Peyer's patch (tissue), 4 donors: ENCODE results near the gene MERTK. TPM values are rescaled to one million over a fixed set of nuclear protein-coding genes. Genes with fewer than 3 reads are reported as not detected.

Experiments used
- DNase-seq, 3 donors: peaks; one replicate each; pipeline ENCODE4 v3.0.0-alpha.2; 2017 to 2019
- H3K27ac ChIP-seq, 4 donors: fragments of 200-600 bp; sonication (generic); one replicate each; pipeline ENCODE4 v1.5.1; 2016 to 2019
- H3K27me3 ChIP-seq, 2 donors: fragments of 200-600 bp; sonication (generic); one replicate each; pipeline ENCODE4 v1.5.1; 2019
- H3K36me3 ChIP-seq, 3 donors: fragments of 200-600 bp; sonication (generic); one replicate each; pipeline ENCODE4 v1.5.1; 2016 to 2019
- H3K4me1 ChIP-seq, 4 donors: fragments of 200-600 bp; sonication (generic); one replicate each; pipeline ENCODE4 v1.5.1; 2016 to 2019
- H3K4me3 ChIP-seq, 4 donors: fragments of 200-600 bp; sonication (generic); 1 replicate in 3 of 4; 2 replicates in 1 of 4; pipeline ENCODE4 v1.5.1; 2016 to 2019; ENCODE audit warnings: mild to moderate bottlenecking in 1 of 4
- H3K9me3 ChIP-seq, 4 donors: fragments of 200-600 bp; sonication (generic); one replicate each; pipeline ENCODE4 v1.5.1; 2016 to 2019; ENCODE audit warnings: mild to moderate bottlenecking in 1 of 4
- POLR2A ChIP-seq, 2 donors: fragments of 450-650 bp; IDR thresholded peaks; one replicate each; pipeline ENCODE4 v1.5.1; 2017; ENCODE audit warnings: antibody characterized with exemption in 2 of 2, mild to moderate bottlenecking in 2 of 2, moderate library complexity in 2 of 2
- total RNA-seq, 4 donors: library from RNA; depleted of rRNA; stranded (reverse); fragments of >200 nt; gene quantifications; one replicate each; pipeline ENCODE4 v1.1.0, GENCODE V29; 2016
- TF ChIP-seq, protein P1 (sequence below), 6 experiments: fragments of 450-650 bp in 4 of 6; fragments of 200-600 bp in 2 of 6; sonication (generic) in 1 of 6; IDR thresholded peaks; one replicate each; pipeline ENCODE4 v1.5.1; 2017 to 2019; ENCODE audit warnings: antibody characterized with exemption in 6 of 6, mild to moderate bottlenecking in 3 of 6, moderate library complexity in 1 of 6

Gene MERTK
- total RNA-seq, 4 donors from 2014 or later, result 8.6 to 56.9 (median 18.5) TPM

DNA sequence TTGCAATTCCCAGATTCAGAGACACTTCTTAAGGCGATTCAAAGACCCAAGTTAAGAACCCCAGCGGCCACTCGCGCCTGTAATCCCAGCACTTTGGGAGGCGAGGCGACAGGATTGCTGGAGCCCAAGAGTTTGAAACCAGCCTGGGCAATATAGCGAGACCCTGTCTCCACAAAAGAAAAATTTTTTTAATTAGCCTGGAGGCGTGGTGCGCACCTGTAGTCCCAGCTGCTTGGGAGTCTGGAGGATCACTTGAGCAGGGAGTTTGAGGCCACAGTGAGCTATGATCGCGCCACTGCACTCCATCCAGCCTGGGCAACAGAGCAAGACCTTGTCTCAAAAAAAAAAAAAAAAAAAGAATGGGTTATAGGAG is 13.8 kb upstream of the MERTK start:
- H3K27me3 ChIP-seq, result no peaks in the 10 kb centered on the region

DNA sequence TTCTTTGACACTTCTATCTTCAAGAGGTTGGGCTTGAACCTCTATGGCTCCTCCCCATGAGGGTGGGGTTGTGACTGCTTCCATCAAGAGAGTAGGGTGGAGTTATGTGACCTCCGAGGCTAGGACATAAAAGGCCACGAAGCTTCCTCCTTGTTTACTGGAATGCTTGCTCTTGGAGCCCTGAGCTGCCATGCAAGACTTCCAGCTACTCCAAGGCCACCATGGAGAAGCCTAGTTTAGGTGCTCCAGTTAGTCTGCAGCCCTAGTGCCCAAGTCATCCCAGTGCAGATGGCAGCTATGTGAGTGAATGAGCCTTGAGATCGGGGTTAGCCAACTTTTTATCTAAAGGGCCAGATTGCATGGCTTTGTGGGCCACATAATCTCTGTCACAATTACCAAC is 2.4 kb upstream of the MERTK start:
- DNase-seq, result no peak
- H3K27ac ChIP-seq, result no peak overlapping the region
- no peaks in the 10 kb centered on the region for H3K36me3 ChIP-seq
- no peaks in the 10 kb centered on the region for H3K27me3 ChIP-seq
- H3K9me3 ChIP-seq, result no peaks in the 10 kb centered on the region
- H3K4me3 ChIP-seq, result no peak overlapping the region
- H3K4me1 ChIP-seq, result peaks cover 0 to 19% (median 10%) of the 10 kb centered on the region in 4 donors
- TF ChIP-seq POLR2A (IDR thresholded peaks at IDR 0.05), result no peak
- TF ChIP-seq, protein P1, sequence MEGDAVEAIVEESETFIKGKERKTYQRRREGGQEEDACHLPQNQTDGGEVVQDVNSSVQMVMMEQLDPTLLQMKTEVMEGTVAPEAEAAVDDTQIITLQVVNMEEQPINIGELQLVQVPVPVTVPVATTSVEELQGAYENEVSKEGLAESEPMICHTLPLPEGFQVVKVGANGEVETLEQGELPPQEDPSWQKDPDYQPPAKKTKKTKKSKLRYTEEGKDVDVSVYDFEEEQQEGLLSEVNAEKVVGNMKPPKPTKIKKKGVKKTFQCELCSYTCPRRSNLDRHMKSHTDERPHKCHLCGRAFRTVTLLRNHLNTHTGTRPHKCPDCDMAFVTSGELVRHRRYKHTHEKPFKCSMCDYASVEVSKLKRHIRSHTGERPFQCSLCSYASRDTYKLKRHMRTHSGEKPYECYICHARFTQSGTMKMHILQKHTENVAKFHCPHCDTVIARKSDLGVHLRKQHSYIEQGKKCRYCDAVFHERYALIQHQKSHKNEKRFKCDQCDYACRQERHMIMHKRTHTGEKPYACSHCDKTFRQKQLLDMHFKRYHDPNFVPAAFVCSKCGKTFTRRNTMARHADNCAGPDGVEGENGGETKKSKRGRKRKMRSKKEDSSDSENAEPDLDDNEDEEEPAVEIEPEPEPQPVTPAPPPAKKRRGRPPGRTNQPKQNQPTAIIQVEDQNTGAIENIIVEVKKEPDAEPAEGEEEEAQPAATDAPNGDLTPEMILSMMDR (IDR thresholded peaks at IDR 0.05), result no peak

More for the DNA sequence above, 13.8 kb upstream of the MERTK start:
- peak overlapping the region; percentile 75 to 99 (median 89) for H3K4me3 ChIP-seq
- no peak for TF ChIP-seq POLR2A (IDR thresholded peaks at IDR 0.05)
- TF ChIP-seq, protein P1 (IDR thresholded peaks at IDR 0.05), result no peak
- peak overlapping the region; percentile 80 to 89 (median 85) for H3K27ac ChIP-seq
- peak in 1 of 3 donors; percentile 53 for DNase-seq
- peaks cover 0 to 12% (median 0%) of the 10 kb centered on the region in 4 donors for H3K4me1 ChIP-seq
- no peaks in the 10 kb centered on the region for H3K9me3 ChIP-seq
- peaks cover 0 to 5% (median 0%) of the 10 kb centered on the region in 3 donors for H3K36me3 ChIP-seq

DNA sequence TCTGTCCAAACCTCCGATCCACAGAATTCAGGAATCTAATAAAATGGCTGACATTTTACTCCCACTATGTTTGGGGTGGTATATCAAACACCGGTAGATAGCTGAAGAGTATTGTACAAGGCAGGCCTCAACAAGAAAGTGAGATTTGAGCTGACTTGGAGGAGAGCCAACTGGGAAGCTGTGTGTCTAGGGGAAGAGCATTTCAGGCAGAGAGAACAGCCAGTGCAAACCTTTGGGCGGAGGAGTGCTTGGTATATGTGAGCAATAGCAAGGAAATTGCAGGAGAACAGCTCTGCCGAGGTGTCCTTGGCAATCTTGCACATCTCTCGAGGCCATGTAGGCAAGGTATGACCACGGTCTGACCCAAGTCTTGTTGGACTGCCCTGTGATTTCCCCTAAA is 1.8 kb upstream of the MERTK start:
- no peak for DNase-seq
- H3K27ac ChIP-seq, result no peak overlapping the region
- no peak overlapping the region for H3K4me3 ChIP-seq

DNA sequence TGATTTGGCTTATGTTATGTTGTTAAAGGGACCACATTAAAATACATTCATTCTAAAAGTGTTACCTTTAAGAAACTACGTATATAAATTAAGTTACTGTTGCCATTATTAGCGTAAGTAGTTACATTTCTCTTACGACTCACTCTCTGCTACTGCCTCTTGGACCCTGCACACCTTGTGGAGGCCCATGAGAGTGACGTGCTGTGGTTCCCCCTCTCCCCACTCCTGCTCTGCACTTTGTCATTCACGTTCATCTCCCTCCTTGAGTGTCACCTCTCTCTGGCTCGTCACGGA is 830 bp upstream of the MERTK start:
- Histone ChIP-seq H3K36me3 (no peaks in the 10 kb centered on the region), H3K27me3 (no peaks in the 10 kb centered on the region), H3K4me1 (peaks cover 0 to 20% (median 10%) of the 10 kb centered on the region in 4 donors), H3K27ac (peak overlapping the region in 3 of 4 donors; percentile 64 to 84 (median 81)), H3K4me3 (peak overlapping the region; percentile 60 to 94 (median 75)), H3K9me3 (no peaks in the 10 kb centered on the region)
- no peak for DNase-seq
- TF ChIP-seq POLR2A (IDR thresholded peaks at IDR 0.05), result no peak
- TF ChIP-seq, protein P1 (IDR thresholded peaks at IDR 0.05), result no peak

More for the DNA sequence above, 1.8 kb upstream of the MERTK start:
- no peaks in the 10 kb centered on the region for H3K27me3 ChIP-seq
- TF ChIP-seq POLR2A (IDR thresholded peaks at IDR 0.05), result no peak
- TF ChIP-seq, protein P1 (IDR thresholded peaks at IDR 0.05), result no peak
- no peaks in the 10 kb centered on the region for H3K36me3 ChIP-seq
- H3K9me3 ChIP-seq, result no peaks in the 10 kb centered on the region
- peaks cover 0 to 20% (median 10%) of the 10 kb centered on the region in 4 donors for H3K4me1 ChIP-seq

DNA sequence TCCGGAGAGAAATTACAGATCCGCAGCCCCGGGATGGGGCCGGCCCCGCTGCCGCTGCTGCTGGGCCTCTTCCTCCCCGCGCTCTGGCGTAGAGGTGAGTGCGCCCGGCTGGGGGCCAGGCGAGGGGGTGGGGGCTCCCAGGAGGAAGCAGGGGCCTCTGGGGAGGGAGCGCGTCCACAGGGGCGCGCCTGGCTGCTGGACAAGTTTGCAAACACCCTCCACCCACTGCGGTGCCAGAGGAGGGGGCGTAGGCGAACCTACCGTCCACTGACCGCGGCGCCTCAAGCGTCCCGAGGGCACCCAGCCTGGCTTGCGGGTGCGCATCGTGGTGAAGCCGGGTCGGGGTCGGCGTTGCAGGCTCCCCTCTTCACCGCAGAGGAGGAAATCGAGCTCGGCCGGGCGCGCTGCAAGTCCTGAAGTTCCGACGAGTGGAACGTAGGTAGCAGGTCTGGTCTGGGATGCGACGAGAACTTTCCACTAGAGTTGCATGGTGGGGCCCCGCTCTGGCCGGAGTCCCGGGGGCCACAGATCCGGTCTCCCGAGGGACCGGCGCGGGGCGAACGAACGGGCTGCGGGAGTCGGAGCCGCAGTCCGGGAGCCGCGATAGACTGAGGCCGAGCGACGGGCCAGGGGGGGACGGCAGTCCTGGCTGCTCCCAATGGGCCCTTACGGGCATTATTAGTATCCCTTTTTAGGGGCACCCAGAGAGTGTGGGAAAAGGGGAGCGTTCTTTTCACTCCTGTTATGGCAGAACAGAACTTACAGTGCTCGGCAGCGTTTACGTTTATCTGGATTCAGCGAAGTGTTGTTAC is 502 bp downstream of the MERTK start:
- DNase-seq, result peak in 2 of 3 donors; percentile 57 to 61
- TF ChIP-seq, protein P1 (IDR thresholded peaks at IDR 0.05), result peak in 1 of 6 experiments; percentile 4
- no peak for TF ChIP-seq POLR2A (IDR thresholded peaks at IDR 0.05)
- Histone ChIP-seq H3K4me1 (peaks cover 0 to 25% (median 10%) of the 10 kb centered on the region in 4 donors), H3K36me3 (no peaks in the 10 kb centered on the region), H3K27ac (peak overlapping the region; percentile 64 to 84 (median 76)), H3K4me3 (peak overlapping the region; percentile 60 to 94 (median 75)), H3K27me3 (no peaks in the 10 kb centered on the region), H3K9me3 (no peaks in the 10 kb centered on the region)
